ENCODE measurements around the gene IL3.

IL3 gene

DNA sequence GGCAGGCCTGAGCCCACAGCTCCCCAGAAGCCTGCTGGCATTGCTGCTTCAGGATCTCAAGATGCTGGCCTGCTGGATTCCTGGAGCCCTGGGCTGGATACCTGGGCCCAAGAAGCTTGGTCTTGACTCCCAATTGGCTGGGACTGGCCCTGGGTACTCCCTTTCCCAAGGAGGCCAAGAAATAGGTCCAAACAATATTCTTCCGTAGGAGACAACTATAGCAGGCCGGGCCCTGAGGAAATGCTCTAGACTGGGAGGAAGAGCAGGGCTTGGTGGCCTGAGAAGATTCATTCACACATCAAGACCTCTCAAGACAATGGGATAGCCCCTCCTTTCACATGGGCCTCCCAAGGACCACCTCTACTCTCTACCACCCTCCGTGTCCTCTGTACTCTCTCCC lies 21.0 kb downstream of the IL3 start:
- no peaks in the 10 kb centered on the region for H3K27me3 ChIP-seq (ENCODE audit: control insufficient read depth, insufficient read depth, low read length)
- no peak overlapping the region for H3K4me3 ChIP-seq (ENCODE audit: low read length)
- no peaks in the 10 kb centered on the region for H3K36me3 ChIP-seq (ENCODE audit: control insufficient read depth, insufficient read depth, low read length)
- no peaks in the 10 kb centered on the region for H3K9me3 ChIP-seq (ENCODE audit: control insufficient read depth, low read length)
- no peak overlapping the region for H3K9ac ChIP-seq (ENCODE audit: low read length)
- no peaks in the 10 kb centered on the region for H3K4me1 ChIP-seq (ENCODE audit: control insufficient read depth, insufficient read depth, low read length)

DNA sequence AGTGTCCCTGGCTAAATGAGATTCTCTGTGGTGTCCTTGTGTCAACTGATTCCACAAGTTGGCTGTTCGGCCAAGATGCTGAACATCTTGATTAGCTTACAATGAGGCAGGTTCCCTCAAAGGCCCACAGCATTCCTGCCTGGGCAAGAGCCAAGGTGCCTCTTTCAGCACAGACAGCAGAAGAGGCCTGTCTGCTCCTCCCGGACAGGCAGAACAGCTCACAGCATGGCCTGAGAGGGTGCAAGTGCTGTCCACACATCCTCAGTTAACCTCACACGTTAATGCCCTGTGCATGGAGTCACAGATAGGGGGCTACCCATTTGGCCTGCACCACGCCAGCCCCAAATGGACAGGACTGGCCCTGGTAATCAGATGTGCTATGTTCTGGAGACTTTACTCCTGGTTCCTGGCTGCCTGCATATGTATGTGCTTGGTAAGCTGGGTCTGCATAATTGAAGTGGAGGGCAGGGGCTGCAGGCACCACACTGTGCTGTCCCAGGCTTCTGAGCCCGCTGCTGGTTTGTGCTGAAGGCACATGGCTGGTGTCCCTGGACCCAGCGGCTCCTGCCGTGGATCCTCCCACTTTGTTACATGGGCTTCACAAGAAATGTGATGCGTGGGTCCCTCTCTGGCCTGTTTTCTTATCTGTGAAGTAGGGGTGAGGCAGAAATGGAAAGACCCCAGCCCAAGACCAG lies 22.0 kb downstream of the IL3 start:
- no peaks in the 10 kb centered on the region for H3K27me3 ChIP-seq (ENCODE audit: control insufficient read depth, insufficient read depth, low read length)
- H3K9ac ChIP-seq (ENCODE audit: low read length): no peak overlapping the region
- no peaks in the 10 kb centered on the region for H3K4me1 ChIP-seq (ENCODE audit: control insufficient read depth, insufficient read depth, low read length)
- H3K4me3 ChIP-seq (ENCODE audit: low read length): no peak overlapping the region
- no peaks in the 10 kb centered on the region for H3K9me3 ChIP-seq (ENCODE audit: control insufficient read depth, low read length)
- H3K36me3 ChIP-seq (ENCODE audit: control insufficient read depth, insufficient read depth, low read length): no peaks in the 10 kb centered on the region

DNA sequence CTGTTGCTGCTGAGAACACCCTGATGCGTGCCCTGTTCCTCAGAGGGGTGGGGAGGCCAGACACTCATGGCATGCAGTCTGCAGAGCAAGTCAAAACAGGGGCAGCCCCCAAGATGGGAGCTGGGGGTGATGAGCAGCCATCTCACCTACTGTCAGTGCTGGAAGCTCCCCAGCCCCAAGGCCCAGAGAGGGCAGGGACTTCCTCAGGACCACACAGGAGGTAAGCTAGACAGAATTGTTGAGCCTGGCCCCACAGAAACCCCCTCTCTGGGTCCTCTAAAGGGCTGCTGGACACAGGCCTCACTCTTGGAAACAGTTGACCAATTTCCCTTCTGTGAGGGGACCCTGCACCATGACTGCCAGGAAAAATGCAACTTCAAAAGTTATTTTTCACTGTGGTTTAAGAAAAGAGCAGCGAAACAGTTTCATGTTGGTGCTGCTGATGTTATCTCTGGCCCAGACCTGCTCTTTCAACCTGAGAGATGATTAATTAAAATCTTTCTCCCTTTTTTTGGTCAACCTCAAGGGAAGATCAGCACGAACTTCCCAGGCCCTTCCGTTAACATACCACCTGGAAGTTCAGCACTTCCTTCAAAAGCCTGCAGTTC lies 22.7 kb downstream of the IL3 start:
- H3K4me1 ChIP-seq (ENCODE audit: control insufficient read depth, insufficient read depth, low read length): no peaks in the 10 kb centered on the region
- no peaks in the 10 kb centered on the region for H3K9me3 ChIP-seq (ENCODE audit: control insufficient read depth, low read length)
- H3K36me3 ChIP-seq (ENCODE audit: control insufficient read depth, insufficient read depth, low read length): no peaks in the 10 kb centered on the region
- H3K9ac ChIP-seq (ENCODE audit: low read length): no peak overlapping the region
- H3K27me3 ChIP-seq (ENCODE audit: control insufficient read depth, insufficient read depth, low read length): no peaks in the 10 kb centered on the region
- H3K4me3 ChIP-seq (ENCODE audit: low read length): no peak overlapping the region

DNA sequence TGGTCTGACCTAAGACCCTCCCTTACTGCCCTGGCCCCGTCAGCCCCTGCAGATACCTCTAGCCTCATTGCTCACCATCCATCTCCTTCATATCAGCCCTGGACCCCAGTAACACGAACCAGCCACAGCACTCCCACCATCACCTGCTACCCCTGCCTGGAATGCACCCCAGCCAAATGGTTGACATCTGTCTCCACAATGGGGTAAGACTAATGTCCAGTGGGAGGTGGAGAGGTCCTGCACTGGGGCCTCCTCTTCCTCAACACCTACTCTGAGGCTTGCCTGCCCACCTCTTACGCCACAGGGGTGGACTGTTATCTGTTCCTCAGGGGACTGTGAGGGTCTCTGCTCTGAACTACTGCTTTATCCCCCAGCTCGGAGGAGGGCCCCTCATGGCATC lies 25.2 kb downstream of the IL3 start:
- Histone ChIP-seq H3K4me1 (ENCODE audit: control insufficient read depth, insufficient read depth, low read length) (no peaks in the 10 kb centered on the region), H3K9me3 (ENCODE audit: control insufficient read depth, low read length) (no peaks in the 10 kb centered on the region), H3K36me3 (ENCODE audit: control insufficient read depth, insufficient read depth, low read length) (no peaks in the 10 kb centered on the region), H3K9ac (ENCODE audit: low read length) (no peak overlapping the region), H3K27me3 (ENCODE audit: control insufficient read depth, insufficient read depth, low read length) (no peaks in the 10 kb centered on the region), H3K4me3 (ENCODE audit: low read length) (no peak overlapping the region)

DNA sequence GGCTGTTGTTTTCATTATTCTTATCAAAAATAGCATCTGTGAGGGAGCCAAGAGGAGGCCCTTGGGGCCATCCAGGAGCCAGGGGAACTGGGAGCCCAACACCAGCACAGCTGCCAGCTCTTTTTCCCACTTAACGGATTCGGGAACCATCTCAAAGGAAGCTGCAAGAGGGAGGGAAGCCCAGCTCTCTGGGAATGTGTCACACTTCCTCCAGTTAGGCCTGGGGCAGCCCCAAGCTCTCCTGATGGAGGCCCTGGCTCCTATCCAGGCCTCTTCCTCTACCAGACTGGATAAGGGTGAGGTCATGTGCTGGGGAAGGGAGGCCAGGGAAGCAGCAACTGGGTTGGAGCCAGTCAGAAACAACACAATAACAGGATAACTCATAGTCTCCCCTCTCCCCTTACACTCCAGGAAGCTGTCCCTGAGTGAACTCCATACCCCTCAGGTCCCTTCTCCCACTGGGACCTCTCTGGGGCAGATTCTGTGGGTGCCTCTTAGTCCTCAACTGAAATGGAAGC lies 25.9 kb downstream of the IL3 start:
- Histone ChIP-seq H3K36me3 (ENCODE audit: control insufficient read depth, insufficient read depth, low read length) (no peaks in the 10 kb centered on the region), H3K27me3 (ENCODE audit: control insufficient read depth, insufficient read depth, low read length) (no peaks in the 10 kb centered on the region), H3K9ac (ENCODE audit: low read length) (no peak overlapping the region), H3K4me1 (ENCODE audit: control insufficient read depth, insufficient read depth, low read length) (no peaks in the 10 kb centered on the region), H3K4me3 (ENCODE audit: low read length) (no peak overlapping the region), H3K9me3 (ENCODE audit: control insufficient read depth, low read length) (no peaks in the 10 kb centered on the region)

DNA sequence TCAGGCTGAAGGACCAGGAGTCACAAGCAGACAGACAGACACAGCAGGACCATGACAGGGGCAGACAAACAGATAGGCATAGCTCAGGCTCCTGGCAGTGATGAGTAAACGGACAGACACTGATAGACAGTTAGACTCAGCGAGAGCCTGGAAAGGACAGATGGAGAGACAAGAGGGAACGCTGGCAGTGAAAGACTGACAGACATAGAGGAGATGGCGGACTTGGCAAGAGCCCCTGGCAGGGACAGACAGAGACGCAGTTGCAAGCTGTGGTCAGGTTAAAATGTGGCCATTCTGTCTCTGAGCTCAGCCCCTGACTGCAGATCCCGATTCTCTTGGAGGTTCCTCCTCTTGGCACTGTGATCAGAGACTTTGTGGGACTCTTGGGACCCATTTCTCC lies 26.7 kb downstream of the IL3 start:
- H3K4me3 ChIP-seq (ENCODE audit: low read length): no peak overlapping the region
- H3K36me3 ChIP-seq (ENCODE audit: control insufficient read depth, insufficient read depth, low read length): no peaks in the 10 kb centered on the region
- no peak overlapping the region for H3K9ac ChIP-seq (ENCODE audit: low read length)
- H3K9me3 ChIP-seq (ENCODE audit: control insufficient read depth, low read length): no peaks in the 10 kb centered on the region
- no peaks in the 10 kb centered on the region for H3K27me3 ChIP-seq (ENCODE audit: control insufficient read depth, insufficient read depth, low read length)
- H3K4me1 ChIP-seq (ENCODE audit: control insufficient read depth, insufficient read depth, low read length): no peaks in the 10 kb centered on the region

DNA sequence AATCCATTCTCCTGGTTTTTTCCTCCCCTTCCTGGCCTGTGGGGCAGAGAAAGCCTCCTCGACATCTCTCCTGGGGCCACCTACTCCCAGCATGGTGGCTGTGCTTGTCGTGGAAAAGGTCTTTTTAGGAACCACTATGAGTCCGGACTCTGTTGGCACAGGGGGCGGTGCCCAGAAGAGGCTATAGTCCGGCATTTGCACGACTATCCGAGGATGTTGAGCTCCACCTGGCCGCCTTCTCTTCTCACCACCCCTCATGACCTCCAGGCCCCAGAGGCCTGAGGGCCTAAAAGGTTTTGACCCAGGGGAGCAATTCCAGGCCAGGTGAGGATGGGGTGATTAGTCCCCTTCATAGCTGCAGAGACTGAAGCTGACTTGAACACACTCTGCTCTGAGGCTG lies 27.2 kb downstream of the IL3 start:
- H3K4me3 ChIP-seq (ENCODE audit: low read length): no peak overlapping the region
- no peaks in the 10 kb centered on the region for H3K9me3 ChIP-seq (ENCODE audit: control insufficient read depth, low read length)
- no peaks in the 10 kb centered on the region for H3K27me3 ChIP-seq (ENCODE audit: control insufficient read depth, insufficient read depth, low read length)
- H3K36me3 ChIP-seq (ENCODE audit: control insufficient read depth, insufficient read depth, low read length): no peaks in the 10 kb centered on the region
- H3K9ac ChIP-seq (ENCODE audit: low read length): no peak overlapping the region
- H3K4me1 ChIP-seq (ENCODE audit: control insufficient read depth, insufficient read depth, low read length): no peaks in the 10 kb centered on the region

DNA sequence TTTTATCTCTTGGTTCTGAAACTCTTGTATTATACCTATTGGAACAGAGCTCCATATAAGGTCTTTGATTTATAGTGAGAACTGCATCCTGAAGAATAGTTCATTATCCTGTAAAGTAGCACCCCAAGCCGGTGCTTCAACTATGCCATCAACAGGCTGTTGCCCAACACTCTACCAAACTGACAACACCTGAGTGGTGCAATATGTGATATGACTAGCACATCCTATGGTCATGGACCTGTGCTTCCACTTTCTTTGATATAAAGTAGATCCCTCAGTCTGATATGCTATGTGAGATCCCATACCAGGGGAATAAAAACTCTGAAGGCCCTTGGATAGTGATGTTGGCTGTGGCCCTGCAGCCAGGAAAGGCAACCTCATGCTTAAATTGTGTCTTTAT lies 28.9 kb downstream of the IL3 start:
- H3K27me3 ChIP-seq (ENCODE audit: control insufficient read depth, insufficient read depth, low read length): no peaks in the 10 kb centered on the region
- no peaks in the 10 kb centered on the region for H3K4me1 ChIP-seq (ENCODE audit: control insufficient read depth, insufficient read depth, low read length)
- H3K4me3 ChIP-seq (ENCODE audit: low read length): no peak overlapping the region
- H3K36me3 ChIP-seq (ENCODE audit: control insufficient read depth, insufficient read depth, low read length): no peaks in the 10 kb centered on the region
- no peaks in the 10 kb centered on the region for H3K9me3 ChIP-seq (ENCODE audit: control insufficient read depth, low read length)
- no peak overlapping the region for H3K9ac ChIP-seq (ENCODE audit: low read length)

DNA sequence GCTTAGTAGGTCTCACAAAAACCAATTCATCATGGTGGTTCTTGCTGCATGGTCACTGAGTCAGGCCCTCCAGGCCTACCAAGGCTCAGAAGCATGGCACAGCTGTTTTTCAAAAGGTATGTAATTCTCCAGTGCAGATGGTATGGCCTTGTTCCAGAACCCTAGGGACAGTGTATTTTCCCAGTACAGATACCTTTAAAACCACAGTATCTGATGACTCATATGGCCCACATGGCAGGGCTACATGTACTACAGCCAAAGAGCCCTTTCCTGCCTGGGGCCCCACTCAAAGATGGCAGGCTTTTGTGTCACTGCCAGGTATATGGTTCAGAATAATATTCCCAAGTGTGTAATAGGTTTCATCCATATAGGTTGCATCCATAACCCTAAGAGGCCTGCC lies 29.7 kb downstream of the IL3 start:
- Histone ChIP-seq H3K36me3 (ENCODE audit: control insufficient read depth, insufficient read depth, low read length) (no peaks in the 10 kb centered on the region), H3K4me3 (ENCODE audit: low read length) (no peak overlapping the region), H3K9me3 (ENCODE audit: control insufficient read depth, low read length) (no peaks in the 10 kb centered on the region), H3K9ac (ENCODE audit: low read length) (no peak overlapping the region), H3K27me3 (ENCODE audit: control insufficient read depth, insufficient read depth, low read length) (peaks cover 2% of the 10 kb centered on the region), H3K4me1 (ENCODE audit: control insufficient read depth, insufficient read depth, low read length) (no peaks in the 10 kb centered on the region)

DNA sequence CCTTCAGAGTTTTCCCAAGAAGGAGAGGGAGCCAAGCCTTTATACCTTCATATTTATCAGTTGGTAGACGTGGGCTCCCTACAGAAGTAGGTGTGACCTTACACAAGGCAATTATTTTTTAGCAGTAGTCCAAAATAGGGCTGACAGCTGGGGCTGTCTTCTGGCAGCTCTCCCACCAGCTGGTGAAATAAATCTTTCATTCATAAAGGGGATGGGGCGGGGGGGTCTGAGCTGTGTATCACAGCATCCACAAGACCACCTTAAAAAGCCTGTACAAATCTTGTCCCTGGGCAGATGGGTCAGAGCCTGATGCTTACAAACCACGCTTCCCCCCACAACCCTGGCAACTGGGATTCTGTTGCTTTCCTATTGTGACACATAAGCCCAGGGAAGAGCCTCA lies 32.8 kb downstream of the IL3 start:
- Histone ChIP-seq H3K4me3 (ENCODE audit: low read length) (no peak overlapping the region), H3K27me3 (ENCODE audit: control insufficient read depth, insufficient read depth, low read length) (peaks cover 5% of the 10 kb centered on the region), H3K36me3 (ENCODE audit: control insufficient read depth, insufficient read depth, low read length) (no peaks in the 10 kb centered on the region), H3K4me1 (ENCODE audit: control insufficient read depth, insufficient read depth, low read length) (no peaks in the 10 kb centered on the region), H3K9ac (ENCODE audit: low read length) (no peak overlapping the region), H3K9me3 (ENCODE audit: control insufficient read depth, low read length) (no peaks in the 10 kb centered on the region)

DNA sequence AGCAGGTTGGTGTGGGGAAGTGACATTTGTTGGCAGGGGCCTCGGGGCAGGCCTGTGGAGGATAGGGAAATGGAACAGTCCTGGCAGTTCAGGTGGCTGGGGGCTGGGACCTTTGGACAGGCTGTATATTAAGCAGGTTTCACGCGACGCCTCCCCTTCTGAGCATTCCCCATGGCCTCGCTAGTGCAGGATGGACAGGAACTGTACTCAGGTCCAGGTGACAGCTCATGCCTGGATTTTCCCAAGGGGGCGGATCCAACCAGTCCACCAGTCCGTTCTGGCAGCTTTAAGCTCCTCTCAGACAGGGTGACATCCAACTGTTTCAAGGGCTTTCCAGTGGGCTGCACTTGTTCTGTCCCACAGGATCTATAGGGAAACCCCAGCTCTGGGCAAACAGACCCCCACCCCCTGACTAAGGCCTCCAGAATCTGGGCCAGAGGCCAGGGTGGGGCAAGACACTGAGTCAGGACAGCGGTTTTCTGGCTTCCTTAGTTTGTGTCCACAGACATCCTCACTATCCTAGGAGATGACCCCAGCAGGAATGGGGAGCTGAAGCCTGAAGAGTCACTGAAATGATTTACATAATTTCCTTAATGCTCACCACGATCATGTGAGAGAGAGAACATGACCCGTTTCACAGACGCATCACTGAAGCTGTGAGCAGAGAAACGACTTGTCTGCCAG lies 34.1 kb downstream of the IL3 start:
- H3K4me3 ChIP-seq (ENCODE audit: low read length): no peak overlapping the region
- no peaks in the 10 kb centered on the region for H3K4me1 ChIP-seq (ENCODE audit: control insufficient read depth, insufficient read depth, low read length)
- no peaks in the 10 kb centered on the region for H3K36me3 ChIP-seq (ENCODE audit: control insufficient read depth, insufficient read depth, low read length)
- H3K9ac ChIP-seq (ENCODE audit: low read length): no peak overlapping the region
- peaks cover 5% of the 10 kb centered on the region for H3K27me3 ChIP-seq (ENCODE audit: control insufficient read depth, insufficient read depth, low read length)
- no peaks in the 10 kb centered on the region for H3K9me3 ChIP-seq (ENCODE audit: control insufficient read depth, low read length)

DNA sequence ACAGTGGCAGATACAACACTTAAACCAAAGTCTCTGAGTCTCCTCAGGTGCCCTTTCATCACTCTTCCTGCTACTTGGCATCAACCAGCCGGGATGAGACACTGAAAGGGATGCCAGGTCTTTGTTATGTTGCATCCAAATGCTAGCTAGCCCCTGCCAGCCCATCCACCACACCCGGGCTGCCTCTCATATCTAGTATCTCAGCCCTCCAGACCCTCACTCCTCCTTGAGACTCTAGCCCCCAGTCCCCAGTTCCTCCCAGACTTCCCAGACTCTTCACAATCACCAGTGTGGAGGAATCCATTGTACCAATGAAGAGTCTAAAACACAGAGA lies 34.6 kb downstream of the IL3 start:
- H3K27me3 ChIP-seq (ENCODE audit: control insufficient read depth, insufficient read depth, low read length): peaks cover 5% of the 10 kb centered on the region
- H3K4me3 ChIP-seq (ENCODE audit: low read length): no peak overlapping the region
- H3K9ac ChIP-seq (ENCODE audit: low read length): no peak overlapping the region
- no peaks in the 10 kb centered on the region for H3K9me3 ChIP-seq (ENCODE audit: control insufficient read depth, low read length)
- no peaks in the 10 kb centered on the region for H3K4me1 ChIP-seq (ENCODE audit: control insufficient read depth, insufficient read depth, low read length)
- no peaks in the 10 kb centered on the region for H3K36me3 ChIP-seq (ENCODE audit: control insufficient read depth, insufficient read depth, low read length)

Measured in mucosa of stomach (tissue), 1 donor.